ENCODE measurements around the gene KCNH1. TPM values are rescaled to one million over a fixed set of nuclear protein-coding genes. Genes with fewer than 3 reads are reported as not detected.

Gene KCNH1
- total and polyA plus RNA-seq, 9 of the 15 experiments (the other 6 are each of a cell fraction or from before 2014, with no cell fraction given), result not detected

GRCh38 chr1:210691039-210691610 is 442.8 kb downstream of the KCNH1 start (continued):
- TF ChIP-seq JUN (IDR thresholded peaks at IDR 0.05; ENCODE audit: borderline replicate concordance, low read depth, low read length) (no peak), JUN (CRISPR knock-in tag; IDR thresholded peaks at IDR 0.05; ENCODE audit: borderline replicate concordance) (no peak), NFE2L1 (tag; IDR thresholded peaks at IDR 0.05; ENCODE audit: borderline replicate concordance, low read depth) (no peak), HINFP (tag; conservative IDR thresholded peaks at IDR 0.05; ENCODE audit: low read depth) (no peak), KDM1A (IDR thresholded peaks at IDR 0.05) (no peak)

GRCh38 chr1:210690236-210690635 is 443.7 kb downstream of the KCNH1 start:
- ChIA-PET POLR2A (no interaction called here), CTCF (ENCODE audit: low intra/inter-chr PET ratio) (no interaction called here)
- no peaks in the 10 kb centered on the region for H3K27me3 ChIP-seq (ENCODE audit: control insufficient read depth in 2 of 2, insufficient read depth in 2 of 2, low read length in 2 of 2)
- TF ChIP-seq RBM14 (IDR thresholded peaks at IDR 0.05; ENCODE audit: borderline replicate concordance, insufficient read depth, low read depth, low read length) (no peak), ZNF445 (CRISPR knock-in tag; IDR thresholded peaks at IDR 0.05; ENCODE audit: low read depth) (no peak), RBM39 (optimal IDR thresholded peaks at IDR 0.05; ENCODE audit: low read depth, low read length) (no peak), ZNF764 (CRISPR knock-in tag; IDR thresholded peaks at IDR 0.05; ENCODE audit: low read depth) (no peak)
- DNase-seq (ENCODE audit: extremely low read depth in 1 of 4, low spot score in 3 of 4) (no peak), ATAC-seq (no peak), FAIRE-seq (no peak)
- no peaks in the 10 kb centered on the region for H3K79me2 ChIP-seq (ENCODE audit: control insufficient read depth, insufficient read depth, low read length)
- H3K4me1 ChIP-seq (replicated peaks in 1 of 2; ENCODE audit: control insufficient read depth in 2 of 2, insufficient read depth in 2 of 2, low read length in 2 of 2), result no peaks in the 10 kb centered on the region
- intact Hi-C loops (cut with micrococcal nuclease), result no loop called here
- H3K4me3 ChIP-seq, result no peak overlapping the region
- in situ Hi-C loops (cut with MboI), result no loop called here
- H4K20me1 ChIP-seq (replicated peaks; ENCODE audit: control insufficient read depth, insufficient read depth, low read length), result 0 out of 2 replicates have a peak, but pooled peaks cover 6% of the 10 kb centered on the region
- H3K9ac ChIP-seq (ENCODE audit: insufficient read depth in 1 of 2, low read depth in 2 of 2, low read length in 2 of 2), result no peak overlapping the region
- no peaks in the 10 kb centered on the region for H3K36me3 ChIP-seq (ENCODE audit: control insufficient read depth, insufficient read depth, low read length)
- H3K9me1 ChIP-seq (ENCODE audit: control insufficient read depth, insufficient read depth, low read length), result no peaks in the 10 kb centered on the region
- H2AFZ ChIP-seq (ENCODE audit: low read depth, low read length), result no peak overlapping the region
- no TSS peak for BruUV-seq (replicated peaks)
- 0% methylated on average over 5 of the region's 5 CpGs for WGBS (ENCODE audit: insufficient coverage, low coverage, missing lambda C conversion rate)
- no peaks in the 10 kb centered on the region for H3K9me3 ChIP-seq (replicated peaks; ENCODE audit: control insufficient read depth, insufficient read depth, low read depth, low read length)
- no peak overlapping the region for H3K4me2 ChIP-seq (ENCODE audit: insufficient read depth, low read length)
- H3K27ac ChIP-seq (ENCODE audit: extremely low read depth, low read depth, low read length), result no peak overlapping the region
